Measurements from ENCODE around the gene IL27RA. TPM values are rescaled to one million over a fixed set of nuclear protein-coding genes. Genes with fewer than 3 reads are reported as not detected.
"Not testable (repeated sequence)": the region's sequence is repeated elsewhere in the genome, so short reads cannot be mapped to it uniquely, and the experiment has no call there.

Gene IL27RA
- total RNA-seq, 1 experiment from 2014 or later, result 0.29 TPM

GRCh38 chr19:14028901-14029300 lies 2.7 kb upstream of the IL27RA start:
- DNase-seq (ENCODE audit: low read depth), result no peak

- DNase-seq (ENCODE audit: low read depth), result no peak
Observed at GRCh38 chr19:14030997-14031718, 404 bp upstream of the IL27RA start.

- DNase-seq (ENCODE audit: low read depth), result no peak
Observed at GRCh38 chr19:14033946-14034345, 2.4 kb downstream of the IL27RA start.

GRCh38 chr19:14035159-14035558 lies 3.6 kb downstream of the IL27RA start:
- not testable (repeated sequence) for DNase-seq (ENCODE audit: low read depth)

- DNase-seq (ENCODE audit: low read depth), result no peak
Observed at GRCh38 chr19:14035706-14036105, 4.1 kb downstream of the IL27RA start.

- DNase-seq (ENCODE audit: low read depth), result no peak
Observed at GRCh38 chr19:14039181-14039580, 7.6 kb downstream of the IL27RA start.

GRCh38 chr19:14042659-14043608 lies 11.4 kb downstream of the IL27RA start:
- DNase-seq (ENCODE audit: low read depth), result peak; percentile 83

- DNase-seq (ENCODE audit: low read depth), result not testable (repeated sequence)
Observed at GRCh38 chr19:14047866-14048265, 16.3 kb downstream of the IL27RA start.

- DNase-seq (ENCODE audit: low read depth), result no peak
Observed at GRCh38 chr19:14048443-14049153, 17.0 kb downstream of the IL27RA start.

- no peak for DNase-seq (ENCODE audit: low read depth)
Observed at GRCh38 chr19:14050512-14050911, 18.9 kb downstream of the IL27RA start.

GRCh38 chr19:14050961-14051360 lies 19.4 kb downstream of the IL27RA start:
- DNase-seq (ENCODE audit: low read depth), result not testable (repeated sequence)

GRCh38 chr19:14051980-14052379 lies 20.4 kb downstream of the IL27RA start:
- DNase-seq (ENCODE audit: low read depth), result no peak

- DNase-seq (ENCODE audit: low read depth), result no peak
Observed at GRCh38 chr19:14052470-14052869, 20.9 kb downstream of the IL27RA start.

GRCh38 chr19:14053032-14053431 lies 21.5 kb downstream of the IL27RA start:
- no peak for DNase-seq (ENCODE audit: low read depth)

- no peak for DNase-seq (ENCODE audit: low read depth)
Observed at GRCh38 chr19:14053500-14053899, 21.9 kb downstream of the IL27RA start.

GRCh38 chr19:14054099-14054498 lies 22.5 kb downstream of the IL27RA start:
- DNase-seq (ENCODE audit: low read depth), result no peak

- DNase-seq (ENCODE audit: low read depth), result no peak
Observed at GRCh38 chr19:14054721-14055120, 23.2 kb downstream of the IL27RA start.

GRCh38 chr19:14055396-14055795 lies 23.8 kb downstream of the IL27RA start:
- no peak for DNase-seq (ENCODE audit: low read depth)

GRCh38 chr19:14056069-14056666 lies 24.6 kb downstream of the IL27RA start:
- DNase-seq (ENCODE audit: low read depth), result no peak

GRCh38 chr19:14056741-14057356 lies 25.3 kb downstream of the IL27RA start:
- DNase-seq (ENCODE audit: low read depth), result no peak
